ENCODE results near the gene TBC1D9. TPM values are rescaled to one million over a fixed set of nuclear protein-coding genes. Genes with fewer than 3 reads are reported as not detected.

Gene TBC1D9
- total and polyA plus RNA-seq, 7 donors: 5.4 to 10.2 (median 8.2) TPM

DNA sequence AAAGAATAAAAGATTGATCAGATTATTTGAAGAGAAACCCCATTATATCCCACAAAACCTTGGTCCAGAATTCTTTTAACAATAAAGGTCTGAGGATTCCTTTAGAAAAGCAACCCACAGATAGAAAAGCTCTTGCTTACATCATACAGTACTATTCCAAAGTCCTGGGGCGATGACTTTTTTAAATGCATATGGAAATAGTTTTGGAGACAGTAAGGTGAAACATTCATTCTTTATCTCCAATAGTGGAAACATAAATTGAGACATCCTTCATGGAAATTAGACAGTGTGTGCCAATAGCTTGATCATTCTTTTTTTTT, 101.7 kb downstream of the TBC1D9 start:
- Histone ChIP-seq H3K27me3 (no peaks in the 10 kb centered on the region), H3K9me3 (no peaks in the 10 kb centered on the region), H3K4me3 (no peak overlapping the region), H3K36me3 (peaks cover 0 to 36% (median 0%) of the 10 kb centered on the region in 4 donors), H3K4me1 (peaks cover 0 to 7% (median 2%) of the 10 kb centered on the region in 4 donors), H3K27ac (no peak overlapping the region)
- intact Hi-C loops (cut with DNase I): no loop called here
- TF ChIP-seq, protein P1, sequence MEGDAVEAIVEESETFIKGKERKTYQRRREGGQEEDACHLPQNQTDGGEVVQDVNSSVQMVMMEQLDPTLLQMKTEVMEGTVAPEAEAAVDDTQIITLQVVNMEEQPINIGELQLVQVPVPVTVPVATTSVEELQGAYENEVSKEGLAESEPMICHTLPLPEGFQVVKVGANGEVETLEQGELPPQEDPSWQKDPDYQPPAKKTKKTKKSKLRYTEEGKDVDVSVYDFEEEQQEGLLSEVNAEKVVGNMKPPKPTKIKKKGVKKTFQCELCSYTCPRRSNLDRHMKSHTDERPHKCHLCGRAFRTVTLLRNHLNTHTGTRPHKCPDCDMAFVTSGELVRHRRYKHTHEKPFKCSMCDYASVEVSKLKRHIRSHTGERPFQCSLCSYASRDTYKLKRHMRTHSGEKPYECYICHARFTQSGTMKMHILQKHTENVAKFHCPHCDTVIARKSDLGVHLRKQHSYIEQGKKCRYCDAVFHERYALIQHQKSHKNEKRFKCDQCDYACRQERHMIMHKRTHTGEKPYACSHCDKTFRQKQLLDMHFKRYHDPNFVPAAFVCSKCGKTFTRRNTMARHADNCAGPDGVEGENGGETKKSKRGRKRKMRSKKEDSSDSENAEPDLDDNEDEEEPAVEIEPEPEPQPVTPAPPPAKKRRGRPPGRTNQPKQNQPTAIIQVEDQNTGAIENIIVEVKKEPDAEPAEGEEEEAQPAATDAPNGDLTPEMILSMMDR (IDR thresholded peaks at IDR 0.05): no peak
- TF ChIP-seq POLR2AphosphoS5 (IDR thresholded peaks at IDR 0.05) (no peak), EP300 (IDR thresholded peaks at IDR 0.05) (no peak), POLR2A (IDR thresholded peaks at IDR 0.05) (no peak)
- DNase-seq: no peak
- 98 to 100% methylated on average over 1 of the region's 1 CpG for whole genome bisulfite sequencing, 2 donors

DNA sequence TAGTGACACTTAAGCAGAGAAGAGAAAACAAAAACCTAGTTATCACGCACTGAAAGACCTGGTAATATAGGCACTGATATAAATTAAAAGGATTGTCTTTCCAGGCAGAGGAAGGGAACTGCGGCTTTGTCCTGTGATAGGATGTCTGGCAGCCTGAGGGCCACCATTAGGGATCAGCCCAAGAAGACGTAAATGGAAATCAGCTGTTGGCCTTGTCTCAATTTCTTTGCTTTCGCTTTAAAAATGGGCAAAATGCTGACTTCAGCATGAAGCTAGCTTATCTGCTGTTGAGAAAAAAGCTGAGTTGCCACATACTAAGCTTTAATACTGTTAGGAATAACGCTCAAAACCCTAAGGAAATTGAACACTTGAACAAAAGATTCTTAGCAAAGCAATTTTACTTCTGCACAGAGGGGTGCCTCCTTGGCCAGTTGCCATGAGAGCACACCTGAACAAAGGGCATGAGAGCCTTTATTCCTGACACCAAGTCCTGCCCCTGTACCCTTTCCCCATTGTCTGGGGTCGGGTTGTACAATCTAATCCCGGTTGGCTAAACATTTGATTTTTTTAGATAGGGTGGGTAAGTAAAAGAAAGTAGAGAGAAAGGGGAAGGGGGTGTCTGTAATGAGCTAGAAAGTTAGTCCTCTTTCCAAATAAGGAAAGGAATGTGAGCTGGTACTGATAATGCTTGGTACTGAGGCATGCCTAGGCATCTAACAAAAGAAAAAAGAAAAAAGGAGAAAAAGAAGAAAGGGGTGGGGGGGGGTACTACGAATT, 102.3 kb downstream of the TBC1D9 start:
- no peak for DNase-seq
- WGBS, 2 donors: 76 to 84% methylated on average over 8 of the region's 8 CpGs
- TF ChIP-seq, protein P1 (IDR thresholded peaks at IDR 0.05): no peak
- TF ChIP-seq POLR2AphosphoS5 (IDR thresholded peaks at IDR 0.05): no peak
- TF ChIP-seq EP300 (IDR thresholded peaks at IDR 0.05): no peak
- no peak for TF ChIP-seq POLR2A (IDR thresholded peaks at IDR 0.05)
- peaks cover 0 to 30% (median 0%) of the 10 kb centered on the region in 4 donors for H3K36me3 ChIP-seq
- H3K9me3 ChIP-seq: no peaks in the 10 kb centered on the region
- no peaks in the 10 kb centered on the region for H3K27me3 ChIP-seq
- peak overlapping the region in 1 of 4 donors; percentile 4 for H3K4me3 ChIP-seq
- H3K4me1 ChIP-seq: peaks cover 0 to 7% (median 3%) of the 10 kb centered on the region in 4 donors
- peak overlapping the region in 1 of 4 donors; percentile 16 for H3K27ac ChIP-seq
- intact Hi-C loops (cut with DNase I): no loop called here

DNA sequence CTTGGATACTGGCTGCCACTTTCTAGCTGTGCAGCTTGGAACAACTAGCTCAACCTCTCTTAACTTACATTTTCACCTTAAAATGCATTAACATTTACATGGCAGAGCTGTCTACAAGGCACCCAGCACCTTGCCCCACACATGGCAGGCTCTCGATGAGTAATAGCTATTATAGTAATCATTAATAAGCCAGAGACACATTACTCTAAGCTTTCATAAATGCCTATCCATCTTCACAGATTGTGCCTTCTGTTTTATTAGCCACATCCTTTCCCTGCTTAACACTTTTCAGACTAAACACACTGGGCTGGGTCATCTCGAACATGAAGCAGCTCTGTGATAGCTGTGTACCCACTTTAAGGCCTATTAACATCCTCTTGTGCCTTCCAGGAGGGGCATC, 103.6 kb downstream of the TBC1D9 start:
- no peak for DNase-seq
- TF ChIP-seq, protein P1 (IDR thresholded peaks at IDR 0.05): no peak
- TF ChIP-seq EP300 (IDR thresholded peaks at IDR 0.05) (no peak), POLR2AphosphoS5 (IDR thresholded peaks at IDR 0.05) (no peak), POLR2A (IDR thresholded peaks at IDR 0.05) (no peak)
- Histone ChIP-seq H3K9me3 (no peaks in the 10 kb centered on the region), H3K27ac (no peak overlapping the region), H3K4me3 (no peak overlapping the region), H3K27me3 (no peaks in the 10 kb centered on the region), H3K4me1 (peaks cover 0 to 11% (median 4%) of the 10 kb centered on the region in 4 donors), H3K36me3 (peaks cover 0 to 21% (median 0%) of the 10 kb centered on the region in 4 donors)
- intact Hi-C loops (cut with DNase I): no loop called here
- WGBS, 2 donors: 90 to 93% methylated on average over 2 of the region's 2 CpGs

DNA sequence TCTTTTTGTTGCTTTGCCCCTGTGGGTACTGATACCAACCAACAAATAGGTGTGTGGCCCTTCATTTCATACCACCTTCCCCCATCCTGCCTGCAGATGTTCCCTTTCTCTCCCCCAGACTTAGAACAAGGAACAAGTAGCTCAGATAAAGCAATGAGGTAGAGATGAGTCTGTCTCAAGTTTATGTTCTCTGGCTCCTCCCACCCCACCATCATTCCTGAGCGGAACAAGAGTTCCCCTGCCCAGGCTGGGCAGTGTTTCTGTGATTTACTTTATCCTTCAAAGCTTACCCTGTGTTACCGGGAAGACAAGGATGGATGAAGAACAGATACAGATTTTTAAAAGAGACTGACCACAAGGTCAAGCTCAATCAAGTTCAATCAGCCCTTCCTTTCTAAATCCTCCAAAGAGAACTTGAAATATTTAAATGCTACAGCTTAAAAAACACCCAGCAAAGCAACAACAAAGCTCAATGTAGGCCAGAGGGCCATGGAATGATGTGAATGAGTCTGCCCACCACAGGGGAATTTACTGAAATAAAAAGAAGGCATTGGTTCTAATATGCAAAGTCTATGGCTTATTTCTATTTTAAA, 107.4 kb downstream of the TBC1D9 start:
- no peak for DNase-seq
- peaks cover 0 to 9% (median 0%) of the 10 kb centered on the region in 4 donors for H3K36me3 ChIP-seq
- H3K27me3 ChIP-seq: no peaks in the 10 kb centered on the region
- 89 to 92% methylated on average over 2 of the region's 2 CpGs for WGBS, 2 donors
- no peak overlapping the region for H3K27ac ChIP-seq
- peaks cover 0 to 15% (median 2%) of the 10 kb centered on the region in 4 donors for H3K4me1 ChIP-seq
- H3K4me3 ChIP-seq: no peak overlapping the region
- H3K9me3 ChIP-seq: no peaks in the 10 kb centered on the region
- intact Hi-C loops (cut with DNase I): no loop called here
- TF ChIP-seq EP300 (IDR thresholded peaks at IDR 0.05) (no peak), POLR2A (IDR thresholded peaks at IDR 0.05) (no peak), POLR2AphosphoS5 (IDR thresholded peaks at IDR 0.05) (no peak)
- TF ChIP-seq, protein P1 (IDR thresholded peaks at IDR 0.05): no peak

Measured in sigmoid colon (tissue), 7 donors.